Measurements from ENCODE around the gene GNG8. TPM values are rescaled to one million over a fixed set of nuclear protein-coding genes. Genes with fewer than 3 reads are reported as not detected.

The GNG8 gene
- total RNA-seq, 1 donor from 2014 or later: not detected

DNA sequence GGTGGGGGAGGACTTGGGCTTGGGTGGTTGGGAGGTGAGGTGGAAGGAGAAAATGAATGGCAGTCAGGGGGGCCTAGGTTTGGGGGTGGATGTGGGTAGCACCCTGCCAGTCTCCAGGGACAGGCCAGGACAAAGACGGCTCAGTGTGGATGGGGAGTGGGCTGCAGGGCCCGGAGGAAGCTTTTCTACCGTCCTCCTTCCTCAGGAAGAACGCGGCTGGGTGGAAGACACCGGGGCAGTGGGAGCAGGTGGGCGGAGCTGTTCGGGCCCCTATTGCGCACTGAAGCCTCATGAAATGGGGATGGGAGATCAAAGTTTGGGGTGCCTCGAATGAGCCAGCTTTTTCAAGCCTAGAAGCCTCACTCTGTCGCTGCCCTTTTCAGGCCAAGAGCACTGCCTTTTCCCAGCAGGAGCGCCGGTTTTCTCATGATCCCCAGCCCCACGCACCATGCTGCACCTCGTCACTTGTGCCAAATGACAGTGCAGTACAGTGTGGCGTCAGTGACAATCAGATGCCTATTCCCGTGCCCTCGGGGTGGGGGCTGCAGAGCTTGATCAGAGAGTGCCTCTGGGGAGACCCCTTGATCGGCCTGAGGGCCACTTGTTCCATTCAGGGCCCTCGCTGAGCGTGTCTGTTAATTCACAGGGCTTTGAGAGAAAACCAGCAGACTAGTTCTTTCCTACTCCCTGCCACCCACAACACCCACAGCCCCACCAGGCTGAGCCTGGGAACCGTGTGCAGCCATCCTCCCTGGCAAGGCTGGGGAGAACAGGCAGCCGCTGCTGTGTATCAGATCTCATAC lies 33.4 kb downstream of the GNG8 start:
- DNase-seq (ENCODE audit: low read depth in 2 of 2): no peak

DNA sequence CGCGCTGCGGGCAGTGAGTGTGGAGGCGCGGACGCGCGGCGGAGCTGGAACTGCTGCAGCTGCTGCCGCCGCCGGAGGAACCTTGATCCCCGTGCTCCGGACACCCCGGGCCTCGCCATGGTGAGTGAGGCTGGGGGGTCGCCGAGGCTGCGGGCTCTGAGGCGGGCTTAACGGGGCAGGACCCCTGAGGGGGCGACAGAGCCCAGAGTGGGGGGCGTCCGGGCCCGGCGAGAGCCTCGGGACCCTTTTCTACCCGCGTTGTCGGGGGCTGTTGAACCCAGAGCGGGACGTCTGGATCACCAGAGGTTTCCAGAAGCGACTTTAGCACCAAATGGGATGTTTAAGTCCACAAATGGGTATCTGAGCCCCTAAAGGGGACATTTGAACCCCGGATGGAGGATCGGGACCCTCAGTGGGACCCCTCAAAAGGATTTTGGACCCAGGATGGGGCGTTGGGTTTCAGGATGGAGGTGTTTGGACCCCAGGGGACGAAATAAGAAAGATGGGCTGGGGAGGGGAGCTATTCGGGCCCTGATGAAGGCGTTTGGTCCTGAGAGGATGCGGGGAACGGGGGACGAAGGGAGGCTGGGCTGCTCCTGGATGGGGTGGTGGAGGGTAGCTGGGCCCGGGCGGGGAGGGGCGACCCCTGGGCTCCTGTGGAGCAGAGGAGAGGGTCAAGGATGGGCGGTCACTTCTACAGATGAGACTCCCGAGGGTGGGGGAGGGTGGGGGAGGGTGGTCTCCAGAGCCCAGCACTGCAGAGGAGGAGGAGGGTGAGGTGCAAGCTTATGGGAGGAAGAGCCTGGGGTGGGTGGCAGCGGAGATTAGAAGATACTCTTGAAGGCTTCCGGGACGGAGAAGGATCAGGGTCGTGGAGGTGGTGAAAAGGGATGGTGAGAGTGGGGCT lies 34.4 kb downstream of the GNG8 start, which contains the start of gene CALM3:
Gene CALM3, plus strand, starts transcription at position 13 of the 907 bp plus-strand sequence. Its CDS starts 105 bp downstream, at position 118.
- DNase-seq (ENCODE audit: low read depth in 2 of 2): no peak

DNA sequence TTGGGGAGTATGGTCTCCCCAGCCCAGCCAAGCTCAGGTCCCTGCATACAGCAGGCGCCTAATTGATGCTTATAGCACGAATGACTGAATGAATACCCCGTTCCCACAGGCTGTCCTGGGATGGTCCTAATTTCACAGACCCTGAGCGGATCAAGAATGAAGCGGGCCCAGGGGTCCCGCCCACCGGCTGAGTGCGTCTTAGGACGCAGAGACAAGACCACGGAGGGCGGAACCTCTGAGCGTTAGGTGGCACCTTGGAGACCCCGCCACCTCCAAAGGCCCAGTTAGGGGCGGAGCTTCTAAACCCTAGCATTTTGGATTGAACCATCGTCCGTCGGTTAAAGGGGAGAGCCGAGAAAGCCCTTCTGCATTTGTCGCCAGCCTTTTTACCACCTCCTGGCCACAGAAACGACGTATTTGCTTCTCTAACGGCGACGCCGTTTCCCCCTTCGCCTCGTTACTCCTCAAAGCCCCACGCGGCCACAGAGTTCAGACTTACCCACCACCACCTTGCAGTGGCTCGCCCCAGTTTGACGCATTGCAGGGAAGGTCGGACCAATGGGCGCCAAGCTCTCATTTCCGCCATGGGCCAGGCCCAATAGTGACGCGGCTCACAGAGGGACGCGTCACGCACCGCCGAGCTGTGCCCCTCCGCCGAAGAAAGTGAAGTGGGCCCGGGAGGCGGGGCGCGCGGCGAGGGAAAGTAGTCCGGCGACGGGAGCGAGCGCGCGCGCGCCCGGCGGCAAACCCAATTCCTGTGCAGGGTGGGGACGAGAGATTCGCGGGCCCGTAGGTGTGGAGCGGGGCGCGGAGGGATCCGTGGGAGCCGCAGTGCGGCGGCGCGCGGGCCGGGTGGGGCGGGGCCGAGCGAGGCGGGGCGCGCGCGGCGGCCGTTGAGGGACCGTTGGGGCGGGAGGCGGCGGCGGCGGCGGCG lies 35.4 kb downstream of the GNG8 start:
- DNase-seq (ENCODE audit: low read depth in 2 of 2): peak; percentile 95 to 98

DNA sequence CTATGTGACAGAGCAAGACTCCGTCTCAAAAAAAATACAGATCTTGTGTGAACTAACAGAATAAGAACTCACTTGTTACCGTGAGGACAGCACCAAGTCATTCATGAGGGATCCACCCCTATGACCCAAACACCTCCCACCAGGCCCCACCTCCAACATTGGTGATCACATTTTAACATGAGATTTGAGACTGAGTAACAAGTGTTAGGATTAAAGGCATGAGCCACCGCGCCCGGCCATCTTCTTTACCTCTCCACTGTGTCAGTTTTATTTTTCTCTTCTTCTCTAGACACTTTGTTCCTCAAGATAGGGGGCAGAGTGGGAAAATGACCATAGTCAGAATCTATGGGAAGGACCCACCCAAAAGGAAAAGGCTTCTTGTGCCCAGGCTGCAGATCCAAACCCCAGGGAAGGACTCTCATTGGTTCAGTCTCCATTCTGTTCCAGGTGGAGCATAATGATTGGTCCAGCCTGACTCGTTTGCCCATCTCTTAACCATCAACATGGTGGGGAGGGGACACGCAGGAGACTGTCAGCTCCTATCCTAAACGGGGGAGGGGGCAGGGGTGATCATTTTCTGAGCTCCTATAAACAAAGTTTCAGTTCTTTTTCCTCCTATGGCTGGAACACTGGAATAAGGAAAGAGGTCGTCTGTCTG lies 36.2 kb downstream of the GNG8 start:
- DNase-seq (ENCODE audit: low read depth in 2 of 2): peak in 1 of 2 donors; percentile 24

DNA sequence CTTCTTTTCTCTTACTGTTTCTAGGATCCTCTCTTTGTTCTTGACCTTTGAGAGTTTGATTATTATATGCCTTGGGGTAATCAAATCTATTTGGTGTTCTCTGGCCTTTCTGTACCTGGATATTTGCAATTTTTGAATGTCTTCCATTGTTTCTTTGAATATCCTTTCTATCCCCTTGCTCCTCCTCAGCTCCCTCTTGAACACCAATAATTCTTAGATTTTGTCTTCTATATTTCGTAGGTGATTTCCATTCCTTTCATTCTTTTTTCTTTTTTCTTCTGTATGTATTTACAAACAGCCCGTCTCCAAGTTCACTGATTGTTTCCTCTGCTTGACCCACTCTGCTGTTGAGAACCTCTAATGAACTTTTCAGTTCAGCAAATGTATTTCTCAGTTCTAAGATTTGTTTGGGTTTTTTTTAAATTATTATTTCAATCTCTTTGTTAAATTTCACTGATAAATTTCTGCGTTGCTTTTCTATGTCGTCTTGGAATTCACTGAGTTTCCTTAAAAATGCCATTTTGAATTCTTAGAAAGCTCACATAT lies 37.6 kb downstream of the GNG8 start:
- no peak for DNase-seq (ENCODE audit: low read depth in 2 of 2)

DNA sequence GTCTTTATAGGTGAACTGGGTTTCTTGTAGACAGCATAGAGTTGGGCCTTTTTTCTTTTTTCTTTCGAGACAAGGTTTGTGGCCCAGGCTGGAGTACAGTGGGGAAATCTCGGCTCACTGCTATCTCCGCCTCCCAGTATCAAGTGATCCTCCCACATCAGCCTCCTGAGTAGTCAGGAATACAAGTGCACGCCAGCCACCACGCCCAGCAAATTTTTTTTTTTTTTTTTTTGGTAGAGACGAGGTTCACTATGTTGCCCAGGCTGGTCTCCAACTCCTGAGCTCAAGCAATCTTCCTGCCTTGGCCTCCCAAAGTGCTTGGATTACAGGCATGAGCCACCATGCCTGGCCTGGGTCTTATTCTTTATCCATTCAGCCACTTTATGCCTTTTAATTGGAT lies 40.0 kb downstream of the GNG8 start:
- no peak for DNase-seq (ENCODE audit: low read depth in 2 of 2)

DNA sequence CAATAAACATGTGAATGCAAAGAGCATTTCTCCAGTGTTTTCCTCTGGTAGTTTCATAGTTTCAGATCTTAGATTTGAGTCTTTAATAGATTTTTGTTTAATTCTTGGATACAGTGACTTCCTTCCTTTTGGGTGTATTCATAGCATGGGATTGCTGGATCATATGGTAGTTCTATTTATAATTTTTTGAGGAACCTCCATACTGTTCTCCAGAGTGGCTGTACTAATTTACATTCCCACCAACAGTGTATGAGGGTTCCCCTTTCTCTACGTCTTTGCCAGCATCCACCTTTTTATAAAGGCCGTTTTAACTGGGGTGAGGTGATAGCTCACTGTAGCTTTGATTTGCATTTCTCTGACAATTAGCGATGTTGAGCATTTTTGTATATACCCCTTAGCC lies 44.1 kb downstream of the GNG8 start:
- no peak for DNase-seq (ENCODE audit: low read depth in 2 of 2)

DNA sequence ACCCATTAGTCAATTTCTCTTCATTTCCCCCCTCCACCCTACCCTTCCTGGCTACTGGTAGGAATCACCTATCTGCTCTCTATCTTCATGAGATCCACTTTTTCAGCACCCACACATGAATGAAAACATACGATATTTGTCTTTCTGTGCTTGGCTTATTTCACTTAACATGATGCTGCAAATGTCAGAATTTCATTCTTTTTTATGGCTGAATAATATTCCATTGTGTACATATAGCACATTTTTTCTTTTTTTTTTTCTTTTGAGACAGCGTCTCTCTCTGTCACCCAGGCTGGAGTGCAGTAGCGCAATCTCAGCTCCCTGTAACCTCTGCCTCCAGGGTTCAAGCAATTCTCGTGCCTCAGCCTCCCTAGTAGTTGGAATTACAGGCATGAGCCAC lies 44.7 kb downstream of the GNG8 start:
- no peak for DNase-seq (ENCODE audit: low read depth in 2 of 2)

DNA sequence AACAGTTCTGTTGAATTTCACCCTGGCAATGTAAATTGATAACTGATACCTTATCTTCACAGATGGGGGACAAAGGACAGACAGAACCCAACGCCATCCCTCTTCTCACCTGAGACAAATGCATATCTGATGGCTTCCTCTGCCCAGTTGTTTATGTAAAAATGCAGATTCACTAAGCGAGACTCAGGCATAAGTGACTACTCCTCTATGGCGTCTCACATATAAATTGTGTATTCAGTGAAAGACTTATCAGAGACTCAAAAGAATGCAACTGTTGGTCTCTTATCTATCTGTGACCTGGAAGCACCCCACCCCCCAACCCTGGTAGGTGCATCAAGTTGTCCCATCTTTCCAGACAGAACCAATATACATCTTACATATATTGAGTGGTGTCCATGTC lies 48.1 kb downstream of the GNG8 start:
- DNase-seq (ENCODE audit: low read depth in 2 of 2): no peak

DNA sequence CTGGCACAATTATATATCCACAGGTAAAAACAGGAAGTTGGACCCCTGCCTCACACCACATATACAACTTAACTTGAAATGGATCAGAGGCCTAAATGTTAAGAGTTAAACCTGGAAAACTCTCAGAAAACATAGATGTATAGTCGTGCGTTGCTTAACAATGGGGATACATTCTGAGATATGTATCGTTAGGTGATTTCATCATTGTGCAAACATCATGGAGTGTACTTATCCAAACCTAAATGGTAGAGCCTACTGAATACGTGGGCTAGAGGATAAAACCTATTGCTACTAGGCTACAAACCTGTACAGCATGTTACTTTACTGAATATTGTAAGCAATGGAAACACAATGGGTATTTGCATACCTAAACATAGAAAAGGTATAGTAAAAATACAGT lies 49.7 kb downstream of the GNG8 start:
- DNase-seq (ENCODE audit: low read depth in 2 of 2): no peak

DNA sequence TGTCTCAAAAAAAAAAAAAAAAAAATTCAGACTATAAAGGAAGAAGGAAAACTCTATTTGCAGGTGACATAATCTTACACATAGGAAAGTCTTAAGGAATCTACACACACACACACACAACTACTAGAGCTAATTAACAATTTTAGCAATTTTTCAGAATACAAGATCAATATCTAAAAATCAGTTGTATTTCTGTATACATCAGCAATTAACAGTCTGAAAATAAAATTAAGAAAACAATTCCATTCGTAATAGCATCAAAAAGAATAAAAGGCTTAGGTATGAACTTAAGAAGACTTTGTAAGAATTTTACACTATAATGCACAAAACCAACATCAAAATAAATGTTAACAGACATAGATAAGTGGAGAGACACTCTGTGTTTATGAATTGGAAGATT lies 50.5 kb downstream of the GNG8 start:
- no peak for DNase-seq (ENCODE audit: low read depth in 2 of 2)

Other genes starting within 250 kb of the GNG8 start
- 0.13 TPM in 2 replicates for gene CCDC8, start 222.6 kb downstream of the GNG8 start, total RNA-seq
- gene PNMA8C, start 207.3 kb downstream of the GNG8 start, total RNA-seq: not detected in 2 replicates
- gene PNMA8A, start 164.6 kb downstream of the GNG8 start, total RNA-seq: under 0.01 and 0.26 TPM in 2 replicates
- gene PNMA8B, start 140.3 kb downstream of the GNG8 start, total RNA-seq: 0.13 TPM in 2 replicates
- gene CALM3, start 34.9 kb downstream of the GNG8 start, total RNA-seq: 112 and 121 TPM in 2 replicates
- not detected in 2 replicates for gene PTGIR, start 11.1 kb downstream of the GNG8 start, total RNA-seq
- under 0.01 and 0.13 TPM in 2 replicates for gene DACT3, start 25.0 kb upstream of the GNG8 start, total RNA-seq
- gene PRKD2, start 80.9 kb upstream of the GNG8 start, total RNA-seq: 32.6 and 55.4 TPM in 2 replicates
- gene FKRP, start 109.9 kb upstream of the GNG8 start, total RNA-seq: 8.9 and 15.2 TPM in 2 replicates
- gene STRN4, start 110.2 kb upstream of the GNG8 start, total RNA-seq: 68.2 and 108 TPM in 2 replicates
- gene SLC1A5, start 152.4 kb upstream of the GNG8 start, total RNA-seq: 25.3 and 25.8 TPM in 2 replicates
- 160 and 177 TPM in 2 replicates for gene AP2S1, start 214.6 kb upstream of the GNG8 start, total RNA-seq
- gene ARHGAP35, start 224.8 kb upstream of the GNG8 start, total RNA-seq: 17.1 and 21.2 TPM in 2 replicates